Body of pancreas (tissue), 4 donors: ENCODE data around the gene SNAI3. TPM values are rescaled to one million over a fixed set of nuclear protein-coding genes. Genes with fewer than 3 reads are reported as not detected.

ENCODE experiments used
- ATAC-seq: fragments of 150-250 bp; one replicate; pipeline ENCODE4 v1.9.1; 2016
- DNase-seq, 4 donors: peaks; one replicate each; pipeline ENCODE4 v3.0.0-alpha.2; 2019
- H3K27ac ChIP-seq, 4 donors: fragments of 200-600 bp; sonication (generic); 1 replicate in 3 of 4; 2 replicates in 1 of 4; pipeline versions ENCODE4 v1.5.1 to v1.6.1; 2016 to 2019; ENCODE audit warnings: mild to moderate bottlenecking in 1 of 4, mixed read lengths in 1 of 4, moderate library complexity in 1 of 4
- H3K27me3 ChIP-seq, 2 donors: fragments of 200-600 bp; sonication (generic); one replicate each; pipeline ENCODE4 v1.6.0; 2016; ENCODE audit warnings: mild to moderate bottlenecking in 1 of 2
- H3K36me3 ChIP-seq, 2 donors: fragments of 200-600 bp; sonication (generic); replicated peaks in 1 of 2; 2 replicates each; pipeline ENCODE4 v1.5.1; 2016; ENCODE audit warnings: low read depth in 2 of 2; ENCODE audit not compliant: insufficient read depth in 1 of 2
- H3K4me1 ChIP-seq: fragments of 200-600 bp; sonication (generic); one replicate; pipeline ENCODE4 v1.6.0; 2016
- H3K4me3 ChIP-seq, 2 donors: fragments of 200-600 bp; sonication (generic); 1 replicate in 1 of 2; 2 replicates in 1 of 2; pipeline ENCODE4 v1.5.1; 2016 to 2019
- H3K9me3 ChIP-seq, 3 donors: fragments of 200-600 bp; sonication (generic); 1 replicate in 2 of 3; 2 replicates in 1 of 3; pipeline ENCODE4 v1.5.1; 2016
- CTCF ChIP-seq, 7 experiments: fragments of 450-650 bp in 4 of 7; fragments of 200-600 bp in 3 of 7; sonication (generic) in 3 of 7; IDR thresholded peaks; one replicate each; pipeline ENCODE4 v1.5.1; 2016 to 2019; ENCODE audit warnings: antibody characterized with exemption in 7 of 7
- POLR2A ChIP-seq, 3 donors: fragments of 450-650 bp; IDR thresholded peaks; one replicate each; pipeline ENCODE4 v1.6.1; 2016; ENCODE audit warnings: antibody characterized with exemption in 3 of 3, mild to moderate bottlenecking in 2 of 3
- WGBS, 2 donors: methylation state at CpG; one replicate each; pipeline ENCODE4 v1.1.5; 2017; 5-methylcytosine and 5-hydroxymethylcytosine counted together
- intact Hi-C: fragments of 100-400 bp; cut with DNase I; formaldehyde crosslinking; loops from one replicate; pipeline ENCODE4 v1.15.1; 2023
- total RNA-seq, 2 donors: library from RNA; depleted of rRNA; stranded (reverse); fragments of >200 nt; gene quantifications; one replicate each; pipeline ENCODE4 v1.1.0, GENCODE V29; 2016

Gene SNAI3
- total RNA-seq, 2 donors from 2014 or later, result 0.26 TPM; not detected in 1

- Histone ChIP-seq H3K4me1 (peaks cover 31% of the 10 kb centered on the region), H3K4me3 (no peak overlapping the region), H3K27ac (no peak overlapping the region), H3K27me3 (no peaks in the 10 kb centered on the region), H3K36me3 (no peaks in the 10 kb centered on the region), H3K9me3 (no peaks in the 10 kb centered on the region)
- intact Hi-C loops, result no loop called here
- DNase-seq (no peak), ATAC-seq (no peak)
- WGBS, 2 donors, result 92 to 100% methylated on average over 2 to 8 of the region's 8 CpGs
- TF ChIP-seq POLR2A (IDR thresholded peaks at IDR 0.05), result no peak
- no peak for TF ChIP-seq CTCF (IDR thresholded peaks at IDR 0.05)
Observed at GRCh38 chr16:88652762-88653063, 33.6 kb downstream of the SNAI3 start.

GRCh38 chr16:88651989-88652761, 34.1 kb downstream of the SNAI3 start:
- no peak for DNase-seq
- H3K9me3 ChIP-seq, result no peaks in the 10 kb centered on the region
- no peak overlapping the region for H3K4me3 ChIP-seq
- H3K4me1 ChIP-seq, result peaks cover 31% of the 10 kb centered on the region
- H3K27me3 ChIP-seq, result no peaks in the 10 kb centered on the region
- intact Hi-C loops, result no loop called here
- ATAC-seq, result no peak
- H3K36me3 ChIP-seq, result no peaks in the 10 kb centered on the region
- WGBS, 2 donors, result 88 to 92% methylated on average over 10 to 21 of the region's 29 CpGs
- TF ChIP-seq POLR2A (IDR thresholded peaks at IDR 0.05), result no peak
- H3K27ac ChIP-seq, result peak overlapping the region; percentile 65 to 86 (median 70)

GRCh38 chr16:88651276-88651988, 34.9 kb downstream of the SNAI3 start:
- H3K4me1 ChIP-seq, result peaks cover 31% of the 10 kb centered on the region
- TF ChIP-seq POLR2A (IDR thresholded peaks at IDR 0.05), result peak in 1 of 3 donors; percentile 33
- TF ChIP-seq CTCF (IDR thresholded peaks at IDR 0.05), result no peak
- H3K27me3 ChIP-seq, result no peaks in the 10 kb centered on the region
- intact Hi-C loops, result no loop called here
- H3K36me3 ChIP-seq, result no peaks in the 10 kb centered on the region
- no peaks in the 10 kb centered on the region for H3K9me3 ChIP-seq
- ATAC-seq (peak; percentile 54), DNase-seq (peak; percentile 47 to 76 (median 61))
- H3K27ac ChIP-seq, result peak overlapping the region; percentile 65 to 86 (median 70)
- 43 to 46% methylated on average over 17 to 23 of the region's 24 CpGs for WGBS, 2 donors
- H3K4me3 ChIP-seq, result peak overlapping the region; percentile 30 to 38

GRCh38 chr16:88650749-88651275, 35.5 kb downstream of the SNAI3 start, which contains the start of gene CYBA:
Gene CYBA (minus strand): TSS chr16:88651053. CDS start chr16:88651013, 40 bp downstream.
- ATAC-seq (peak; percentile 74), DNase-seq (peak; percentile 66 to 84 (median 80))
- H3K4me1 ChIP-seq, result peaks cover 31% of the 10 kb centered on the region
- 1% methylated on average over 27 of the region's 41 CpGs; no CpG with 5 or more reads in 1 of the 2 donors for WGBS, 2 donors
- H3K27me3 ChIP-seq, result no peaks in the 10 kb centered on the region
- intact Hi-C loops, result no loop called here
- H3K9me3 ChIP-seq, result no peaks in the 10 kb centered on the region
- TF ChIP-seq CTCF (IDR thresholded peaks at IDR 0.05) (no peak), POLR2A (IDR thresholded peaks at IDR 0.05) (peak in 2 of 3 donors; percentile 46 to 68)
- peak within 1 kb of the TSS; percentile 65 to 86 (median 70) for H3K27ac ChIP-seq
- H3K36me3 ChIP-seq, result no peaks in the 10 kb centered on the region
- H3K4me3 ChIP-seq, result peak within 1 kb of the TSS; percentile 30 to 38
